ENCODE results near the gene TRDN.
"Not testable (repeated sequence)": the region's sequence is repeated elsewhere in the genome, so short reads cannot be mapped to it uniquely, and the experiment has no call there.

The TRDN gene

DNA sequence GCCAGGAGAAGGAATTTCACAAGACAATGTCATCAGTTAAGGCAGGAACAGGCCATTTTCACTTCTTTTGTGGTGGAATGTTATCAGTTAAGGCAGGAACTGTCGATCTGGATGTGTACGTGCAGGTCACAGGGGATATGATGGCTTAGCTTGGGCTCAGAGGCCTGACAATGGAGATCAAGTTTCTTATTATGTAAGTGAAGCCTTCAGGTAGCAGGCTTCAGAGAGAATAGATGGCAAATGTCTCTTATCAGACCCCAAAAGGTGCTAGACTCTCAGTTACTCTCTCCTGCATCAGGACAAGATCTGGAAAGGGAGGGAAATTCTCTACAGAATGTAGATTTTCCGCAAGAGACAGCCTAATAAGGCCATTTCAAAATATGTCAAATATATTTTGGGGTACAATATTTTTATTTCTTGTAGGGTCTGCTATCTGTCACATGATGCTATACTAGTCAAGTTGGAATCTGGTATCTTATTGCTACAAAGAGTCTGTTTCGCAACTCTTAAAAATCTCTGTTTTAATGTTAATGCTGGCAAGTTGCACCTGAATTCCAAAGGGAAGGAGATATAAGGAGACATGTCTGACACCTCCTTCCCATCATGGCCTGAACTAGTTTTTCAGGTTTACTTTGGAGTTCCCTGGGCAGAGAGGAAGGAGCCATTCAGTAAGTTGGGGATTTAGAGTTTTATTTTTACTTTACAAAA is 48.8 kb downstream of the TRDN start:
- ATAC-seq (ENCODE audit: insufficient read depth, low read depth): no peak
- Histone ChIP-seq H2AFZ (ENCODE audit: low read depth, low read length) (no peak overlapping the region), H3K4me2 (ENCODE audit: insufficient read depth, low read length) (no peak overlapping the region), H3K4me3 (ENCODE audit: low read depth in 1 of 2, low read length in 2 of 2) (no peak overlapping the region), H3K36me3 (ENCODE audit: insufficient read depth, low read length) (no peaks in the 10 kb centered on the region), H3K9me3 (ENCODE audit: insufficient read depth, low read length, severe bottlenecking) (no peaks in the 10 kb centered on the region), H3K27ac (ENCODE audit: low read length) (no peak overlapping the region), H3K4me1 (ENCODE audit: insufficient read depth, low read length) (no peaks in the 10 kb centered on the region), H3K9ac (ENCODE audit: low read depth, low read length) (no peak overlapping the region), H3K79me2 (ENCODE audit: insufficient read depth, low read length) (no peaks in the 10 kb centered on the region), H3K27me3 (ENCODE audit: insufficient read depth, low read length, poor library complexity) (no peaks in the 10 kb centered on the region), H4K20me1 (ENCODE audit: insufficient read depth, low read length) (no peaks in the 10 kb centered on the region)
- TF ChIP-seq CTCF (IDR thresholded peaks at IDR 0.05; ENCODE audit: borderline replicate concordance, extremely low read depth, low read length, poor library complexity, severe bottlenecking): no peak
- TF ChIP-seq EZH2 (IDR thresholded peaks at IDR 0.05; ENCODE audit: borderline replicate concordance, low read depth, low read length, severe bottlenecking): no peak
- DNase-seq: no peak

- H3K4me1 ChIP-seq (ENCODE audit: insufficient read depth, low read length); H3K4me2 ChIP-seq (ENCODE audit: insufficient read depth, low read length); H3K9me3 ChIP-seq (ENCODE audit: insufficient read depth, low read length, severe bottlenecking); H3K27ac ChIP-seq (ENCODE audit: low read length); H3K9ac ChIP-seq (ENCODE audit: low read depth, low read length); ATAC-seq (ENCODE audit: insufficient read depth, low read depth); H3K27me3 ChIP-seq (ENCODE audit: insufficient read depth, low read length, poor library complexity); H3K79me2 ChIP-seq (ENCODE audit: insufficient read depth, low read length); H4K20me1 ChIP-seq (ENCODE audit: insufficient read depth, low read length); H3K4me3 ChIP-seq (ENCODE audit: low read depth in 1 of 2, low read length in 2 of 2); DNase-seq; H2AFZ ChIP-seq (ENCODE audit: low read depth, low read length); H3K36me3 ChIP-seq (ENCODE audit: insufficient read depth, low read length): not testable (repeated sequence)
These were observed 49.3 kb downstream of the TRDN start for GRCh38 chr6:123587407-123587806.

GRCh38 chr6:123580331-123580730 is 56.4 kb downstream of the TRDN start:
- H3K9me3 ChIP-seq (ENCODE audit: insufficient read depth, low read length, severe bottlenecking): no peaks in the 10 kb centered on the region
- no peak overlapping the region for H3K9ac ChIP-seq (ENCODE audit: low read depth, low read length)

GRCh38 chr6:123575188-123575587 is 61.6 kb downstream of the TRDN start:
- H3K4me2 ChIP-seq (ENCODE audit: insufficient read depth, low read length): no peak overlapping the region
- DNase-seq (no peak), ATAC-seq (ENCODE audit: insufficient read depth, low read depth) (no peak)
- no peaks in the 10 kb centered on the region for H4K20me1 ChIP-seq (ENCODE audit: insufficient read depth, low read length)
- no peak overlapping the region for H3K9ac ChIP-seq (ENCODE audit: low read depth, low read length)
- no peak for TF ChIP-seq EZH2 (IDR thresholded peaks at IDR 0.05; ENCODE audit: borderline replicate concordance, low read depth, low read length, severe bottlenecking)
- no peak for TF ChIP-seq CTCF (IDR thresholded peaks at IDR 0.05; ENCODE audit: borderline replicate concordance, extremely low read depth, low read length, poor library complexity, severe bottlenecking)
- H3K27me3 ChIP-seq (ENCODE audit: insufficient read depth, low read length, poor library complexity): no peaks in the 10 kb centered on the region
- no peak overlapping the region for H3K27ac ChIP-seq (ENCODE audit: low read length)
- H3K36me3 ChIP-seq (ENCODE audit: insufficient read depth, low read length): no peaks in the 10 kb centered on the region
- H2AFZ ChIP-seq (ENCODE audit: low read depth, low read length): no peak overlapping the region
- H3K4me1 ChIP-seq (ENCODE audit: insufficient read depth, low read length): no peaks in the 10 kb centered on the region
- H3K4me3 ChIP-seq (ENCODE audit: low read depth in 1 of 2, low read length in 2 of 2): no peak overlapping the region
- H3K9me3 ChIP-seq (ENCODE audit: insufficient read depth, low read length, severe bottlenecking): no peaks in the 10 kb centered on the region
- H3K79me2 ChIP-seq (ENCODE audit: insufficient read depth, low read length): no peaks in the 10 kb centered on the region

More at GRCh38 chr6:123580331-123580730, 56.4 kb downstream of the TRDN start:
- Histone ChIP-seq H3K36me3 (ENCODE audit: insufficient read depth, low read length) (no peaks in the 10 kb centered on the region), H3K79me2 (ENCODE audit: insufficient read depth, low read length) (no peaks in the 10 kb centered on the region), H3K4me3 (ENCODE audit: low read depth in 1 of 2, low read length in 2 of 2) (no peak overlapping the region), H2AFZ (ENCODE audit: low read depth, low read length) (no peak overlapping the region), H3K27me3 (ENCODE audit: insufficient read depth, low read length, poor library complexity) (no peaks in the 10 kb centered on the region), H3K4me2 (ENCODE audit: insufficient read depth, low read length) (no peak overlapping the region), H4K20me1 (ENCODE audit: insufficient read depth, low read length) (no peaks in the 10 kb centered on the region), H3K4me1 (ENCODE audit: insufficient read depth, low read length) (no peaks in the 10 kb centered on the region), H3K27ac (ENCODE audit: low read length) (no peak overlapping the region)
- DNase-seq (no peak), ATAC-seq (ENCODE audit: insufficient read depth, low read depth) (no peak)
- TF ChIP-seq CTCF (IDR thresholded peaks at IDR 0.05; ENCODE audit: borderline replicate concordance, extremely low read depth, low read length, poor library complexity, severe bottlenecking) (no peak), EZH2 (IDR thresholded peaks at IDR 0.05; ENCODE audit: borderline replicate concordance, low read depth, low read length, severe bottlenecking) (no peak)
